Measurements from ENCODE around the gene SLC6A18. TPM values are rescaled to one million over a fixed set of nuclear protein-coding genes. Genes with fewer than 3 reads are reported as not detected.

SLC6A18 gene
- total RNA-seq, 1 donor from 2014 or later = not detected

- TF ChIP-seq, protein P1, sequence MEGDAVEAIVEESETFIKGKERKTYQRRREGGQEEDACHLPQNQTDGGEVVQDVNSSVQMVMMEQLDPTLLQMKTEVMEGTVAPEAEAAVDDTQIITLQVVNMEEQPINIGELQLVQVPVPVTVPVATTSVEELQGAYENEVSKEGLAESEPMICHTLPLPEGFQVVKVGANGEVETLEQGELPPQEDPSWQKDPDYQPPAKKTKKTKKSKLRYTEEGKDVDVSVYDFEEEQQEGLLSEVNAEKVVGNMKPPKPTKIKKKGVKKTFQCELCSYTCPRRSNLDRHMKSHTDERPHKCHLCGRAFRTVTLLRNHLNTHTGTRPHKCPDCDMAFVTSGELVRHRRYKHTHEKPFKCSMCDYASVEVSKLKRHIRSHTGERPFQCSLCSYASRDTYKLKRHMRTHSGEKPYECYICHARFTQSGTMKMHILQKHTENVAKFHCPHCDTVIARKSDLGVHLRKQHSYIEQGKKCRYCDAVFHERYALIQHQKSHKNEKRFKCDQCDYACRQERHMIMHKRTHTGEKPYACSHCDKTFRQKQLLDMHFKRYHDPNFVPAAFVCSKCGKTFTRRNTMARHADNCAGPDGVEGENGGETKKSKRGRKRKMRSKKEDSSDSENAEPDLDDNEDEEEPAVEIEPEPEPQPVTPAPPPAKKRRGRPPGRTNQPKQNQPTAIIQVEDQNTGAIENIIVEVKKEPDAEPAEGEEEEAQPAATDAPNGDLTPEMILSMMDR (IDR thresholded peaks at IDR 0.05) = no peak
- Mint-ChIP-seq H3K4me3 (no peak overlapping the region), H3K9me3 (peaks cover 3% of the 10 kb centered on the region), H3K36me3 (ENCODE audit: low read depth) (no peaks in the 10 kb centered on the region), H3K27me3 (peaks cover 11% of the 10 kb centered on the region), H3K27ac (no peak overlapping the region), H3K4me1 (no peaks in the 10 kb centered on the region)
- DNase-seq = no peak
- ChIA-PET CTCF (no interaction called here), POLR2A (no interaction called here)
- intact Hi-C loops (cut with micrococcal nuclease) = no loop called here
- no peak for ATAC-seq (ENCODE audit: low read depth)
These were observed 10.8 kb upstream of the SLC6A18 start for GRCh38 chr5:1214163-1214935.

GRCh38 chr5:1214936-1215220, 10.3 kb upstream of the SLC6A18 start:
- TF ChIP-seq, protein P1 (IDR thresholded peaks at IDR 0.05) = no peak
- peaks cover 13% of the 10 kb centered on the region for H3K27me3 Mint-ChIP-seq
- H3K9me3 Mint-ChIP-seq = peaks cover 3% of the 10 kb centered on the region
- ATAC-seq (ENCODE audit: low read depth) (no peak), DNase-seq (no peak)
- no peaks in the 10 kb centered on the region for H3K4me1 Mint-ChIP-seq
- POLR2A ChIA-PET = no interaction called here
- H3K36me3 Mint-ChIP-seq (ENCODE audit: low read depth) = no peaks in the 10 kb centered on the region
- no peak overlapping the region for H3K27ac Mint-ChIP-seq
- CTCF ChIA-PET = no interaction called here
- intact Hi-C loops (cut with micrococcal nuclease) = no loop called here
- no peak overlapping the region for H3K4me3 Mint-ChIP-seq

DNA sequence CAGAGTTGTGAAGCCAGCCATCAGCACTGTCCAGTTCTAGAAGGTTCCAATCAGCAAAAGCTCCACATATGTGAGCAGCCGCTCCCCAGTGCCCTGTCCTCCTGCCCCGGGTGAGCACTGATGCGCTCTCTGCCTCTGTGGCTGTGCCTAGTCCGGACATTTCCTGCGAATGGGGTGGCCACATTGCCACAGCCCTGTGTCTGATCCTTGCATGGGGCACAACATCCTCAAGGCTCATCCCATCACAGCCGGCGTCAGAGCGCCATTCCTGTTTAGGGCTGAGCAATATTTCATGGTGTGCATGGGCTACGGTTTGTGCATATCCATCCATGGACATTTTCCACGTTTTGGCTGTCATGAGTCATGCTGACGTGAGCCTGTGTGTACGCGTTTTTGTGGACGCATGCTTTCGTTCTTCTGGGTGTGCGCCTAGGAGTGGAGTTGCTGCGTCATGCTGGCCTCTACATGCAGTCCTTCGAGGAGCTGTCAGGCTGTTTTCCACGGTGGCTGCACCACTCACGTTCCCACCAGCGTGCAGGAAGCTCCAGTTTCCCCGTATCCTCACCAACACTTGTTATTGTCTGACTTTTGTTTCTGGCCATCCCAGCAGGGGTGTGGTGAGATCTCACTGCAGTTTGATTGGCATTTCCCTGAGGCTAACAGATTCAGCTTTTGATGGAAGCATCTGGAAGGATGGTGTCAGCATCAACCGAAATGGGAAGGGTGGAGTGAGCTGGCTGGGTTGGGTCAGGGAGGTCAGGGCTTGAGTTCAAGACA, 9.7 kb upstream of the SLC6A18 start:
- POLR2A ChIA-PET = no interaction called here

GRCh38 chr5:1216211-1216917, 8.8 kb upstream of the SLC6A18 start:
- Mint-ChIP-seq H3K9me3 (peaks cover 3% of the 10 kb centered on the region), H3K27me3 (peaks cover 13% of the 10 kb centered on the region), H3K4me3 (no peak overlapping the region), H3K27ac (no peak overlapping the region), H3K4me1 (no peaks in the 10 kb centered on the region), H3K36me3 (ENCODE audit: low read depth) (no peaks in the 10 kb centered on the region)
- ATAC-seq (ENCODE audit: low read depth) (no peak), DNase-seq (no peak)
- ChIA-PET CTCF (no interaction called here), POLR2A (no interaction called here)
- TF ChIP-seq, protein P1 (IDR thresholded peaks at IDR 0.05) = no peak
- intact Hi-C loops (cut with micrococcal nuclease) = no loop called here

More for the DNA sequence above, 9.7 kb upstream of the SLC6A18 start:
- peaks cover 3% of the 10 kb centered on the region for H3K9me3 Mint-ChIP-seq
- CTCF ChIA-PET = no interaction called here
- TF ChIP-seq, protein P1 (IDR thresholded peaks at IDR 0.05) = no peak
- H3K36me3 Mint-ChIP-seq (ENCODE audit: low read depth) = no peaks in the 10 kb centered on the region
- DNase-seq (no peak), ATAC-seq (ENCODE audit: low read depth) (no peak)
- intact Hi-C loops (cut with micrococcal nuclease) = no loop called here
- no peaks in the 10 kb centered on the region for H3K4me1 Mint-ChIP-seq
- peaks cover 13% of the 10 kb centered on the region for H3K27me3 Mint-ChIP-seq
- H3K4me3 Mint-ChIP-seq = no peak overlapping the region
- H3K27ac Mint-ChIP-seq = no peak overlapping the region

GRCh38 chr5:1216918-1217295, 8.3 kb upstream of the SLC6A18 start:
- intact Hi-C loops (cut with micrococcal nuclease) = no loop called here
- Mint-ChIP-seq H3K27me3 (peaks cover 13% of the 10 kb centered on the region), H3K27ac (no peak overlapping the region), H3K4me3 (no peak overlapping the region), H3K36me3 (ENCODE audit: low read depth) (no peaks in the 10 kb centered on the region), H3K9me3 (peaks cover 3% of the 10 kb centered on the region), H3K4me1 (no peaks in the 10 kb centered on the region)
- ChIA-PET POLR2A (no interaction called here), CTCF (no interaction called here)
- no peak for DNase-seq
- ATAC-seq (ENCODE audit: low read depth) = no peak
- TF ChIP-seq, protein P1 (IDR thresholded peaks at IDR 0.05) = no peak

All from activated B cell treated with CpG ODN at 0.5 μM for 24 hours (primary cell).